ENCODE measurements around the gene PLXNA3. TPM values are rescaled to one million over a fixed set of nuclear protein-coding genes. Genes with fewer than 3 reads are reported as not detected.

Gene PLXNA3
- total RNA-seq, 1 experiment from 2014 or later = 89.3 TPM

DNA sequence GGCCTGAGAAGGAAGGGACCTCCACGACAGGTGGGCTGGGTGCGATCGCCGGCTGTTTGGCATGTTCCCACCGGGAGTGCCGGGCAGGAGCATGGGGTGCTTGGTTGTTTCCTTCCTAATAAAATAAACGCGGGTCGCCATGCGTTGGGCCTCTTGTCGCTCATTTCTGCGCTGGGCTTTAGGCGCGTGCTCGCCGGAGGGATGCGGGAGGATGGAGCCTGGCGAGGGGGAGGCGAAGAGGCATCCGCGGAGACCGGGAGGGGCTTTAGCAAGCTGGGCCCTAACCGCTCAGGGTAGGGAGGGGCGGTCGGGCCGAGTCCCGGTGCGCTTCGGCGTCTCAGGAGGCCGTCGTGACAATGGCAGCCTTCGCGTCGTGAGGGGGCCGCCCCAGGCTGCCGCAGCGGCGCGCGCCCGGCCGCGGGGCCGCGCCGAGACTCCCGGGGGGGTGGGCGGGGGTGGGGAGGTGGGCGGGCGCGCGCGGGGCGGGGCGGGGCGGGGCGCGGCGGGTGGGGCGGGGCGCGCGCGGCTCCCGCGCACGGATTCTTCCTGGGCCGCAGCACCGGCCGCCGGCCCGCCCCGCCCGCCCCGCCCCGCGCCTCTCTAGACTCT lies 21.6 kb upstream of the PLXNA3 start:
- H3K79me2 ChIP-seq (ENCODE audit: insufficient read depth, low read length) = peaks cover 29% of the 10 kb centered on the region
- ATAC-seq (peak; percentile 67), DNase-seq (ENCODE audit: low read depth, low spot score) (no peak)
- H3K36me3 ChIP-seq (ENCODE audit: control insufficient read depth in 1 of 2, insufficient read depth in 2 of 2, low read length in 2 of 2) = no peaks in the 10 kb centered on the region; a peak in 1 of 4 replicates
- H3K27ac ChIP-seq (ENCODE audit: low read depth, low read length) = peak overlapping the region; percentile 73
- peak overlapping the region in 1 of 2 experiments; percentile 63; a peak in 1 of 4 replicates for H3K4me3 ChIP-seq (replicated peaks in 1 of 2; ENCODE audit: low read depth in 1 of 2, low read length in 2 of 2)
- peaks cover 3 to 13% of the 10 kb centered on the region in 2 experiments; a peak in 2 of 4 replicates for H3K4me1 ChIP-seq (ENCODE audit: control insufficient read depth in 1 of 2, insufficient read depth in 2 of 2, low read length in 2 of 2)
- TF ChIP-seq EZH2 (IDR thresholded peaks at IDR 0.05) (no peak), CEBPB (IDR thresholded peaks at IDR 0.05; ENCODE audit: low read depth) (no peak), SP1 (IDR thresholded peaks at IDR 0.05; ENCODE audit: low read depth) (no peak), TCF7L2 (IDR thresholded peaks at IDR 0.05; ENCODE audit: borderline replicate concordance, extremely low read depth, insufficient read depth, insufficient read length) (no peak), CBX3 (IDR thresholded peaks at IDR 0.05; ENCODE audit: low read depth) (no peak), ELF1 (IDR thresholded peaks at IDR 0.05; ENCODE audit: borderline replicate concordance, low read depth) (no peak), SRF (IDR thresholded peaks at IDR 0.05; ENCODE audit: low read depth) (no peak), SIN3A (IDR thresholded peaks at IDR 0.05; ENCODE audit: low read depth) (no peak), FOSL1 (IDR thresholded peaks at IDR 0.05; ENCODE audit: low read depth) (no peak), EGR1 (IDR thresholded peaks at IDR 0.05; ENCODE audit: low read depth) (no peak), POLR2AphosphoS5 (IDR thresholded peaks at IDR 0.05; ENCODE audit: low read depth, low read length) (no peak), ZFX (IDR thresholded peaks at IDR 0.05) (no peak), ZNF274 (IDR thresholded peaks at IDR 0.05; ENCODE audit: low read depth, low read length) (no peak)
- TF ChIP-seq, protein P1, sequence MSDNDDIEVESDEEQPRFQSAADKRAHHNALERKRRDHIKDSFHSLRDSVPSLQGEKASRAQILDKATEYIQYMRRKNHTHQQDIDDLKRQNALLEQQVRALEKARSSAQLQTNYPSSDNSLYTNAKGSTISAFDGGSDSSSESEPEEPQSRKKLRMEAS (IDR thresholded peaks at IDR 0.05) = no peak
- TF ChIP-seq, protein P2, sequence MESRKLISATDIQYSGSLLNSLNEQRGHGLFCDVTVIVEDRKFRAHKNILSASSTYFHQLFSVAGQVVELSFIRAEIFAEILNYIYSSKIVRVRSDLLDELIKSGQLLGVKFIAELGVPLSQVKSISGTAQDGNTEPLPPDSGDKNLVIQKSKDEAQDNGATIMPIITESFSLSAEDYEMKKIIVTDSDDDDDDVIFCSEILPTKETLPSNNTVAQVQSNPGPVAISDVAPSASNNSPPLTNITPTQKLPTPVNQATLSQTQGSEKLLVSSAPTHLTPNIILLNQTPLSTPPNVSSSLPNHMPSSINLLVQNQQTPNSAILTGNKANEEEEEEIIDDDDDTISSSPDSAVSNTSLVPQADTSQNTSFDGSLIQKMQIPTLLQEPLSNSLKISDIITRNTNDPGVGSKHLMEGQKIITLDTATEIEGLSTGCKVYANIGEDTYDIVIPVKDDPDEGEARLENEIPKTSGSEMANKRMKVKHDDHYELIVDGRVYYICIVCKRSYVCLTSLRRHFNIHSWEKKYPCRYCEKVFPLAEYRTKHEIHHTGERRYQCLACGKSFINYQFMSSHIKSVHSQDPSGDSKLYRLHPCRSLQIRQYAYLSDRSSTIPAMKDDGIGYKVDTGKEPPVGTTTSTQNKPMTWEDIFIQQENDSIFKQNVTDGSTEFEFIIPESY (IDR thresholded peaks at IDR 0.05; ENCODE audit: extremely low read depth, insufficient replicate concordance, low read length) = no peak
- TF ChIP-seq, protein P3, sequence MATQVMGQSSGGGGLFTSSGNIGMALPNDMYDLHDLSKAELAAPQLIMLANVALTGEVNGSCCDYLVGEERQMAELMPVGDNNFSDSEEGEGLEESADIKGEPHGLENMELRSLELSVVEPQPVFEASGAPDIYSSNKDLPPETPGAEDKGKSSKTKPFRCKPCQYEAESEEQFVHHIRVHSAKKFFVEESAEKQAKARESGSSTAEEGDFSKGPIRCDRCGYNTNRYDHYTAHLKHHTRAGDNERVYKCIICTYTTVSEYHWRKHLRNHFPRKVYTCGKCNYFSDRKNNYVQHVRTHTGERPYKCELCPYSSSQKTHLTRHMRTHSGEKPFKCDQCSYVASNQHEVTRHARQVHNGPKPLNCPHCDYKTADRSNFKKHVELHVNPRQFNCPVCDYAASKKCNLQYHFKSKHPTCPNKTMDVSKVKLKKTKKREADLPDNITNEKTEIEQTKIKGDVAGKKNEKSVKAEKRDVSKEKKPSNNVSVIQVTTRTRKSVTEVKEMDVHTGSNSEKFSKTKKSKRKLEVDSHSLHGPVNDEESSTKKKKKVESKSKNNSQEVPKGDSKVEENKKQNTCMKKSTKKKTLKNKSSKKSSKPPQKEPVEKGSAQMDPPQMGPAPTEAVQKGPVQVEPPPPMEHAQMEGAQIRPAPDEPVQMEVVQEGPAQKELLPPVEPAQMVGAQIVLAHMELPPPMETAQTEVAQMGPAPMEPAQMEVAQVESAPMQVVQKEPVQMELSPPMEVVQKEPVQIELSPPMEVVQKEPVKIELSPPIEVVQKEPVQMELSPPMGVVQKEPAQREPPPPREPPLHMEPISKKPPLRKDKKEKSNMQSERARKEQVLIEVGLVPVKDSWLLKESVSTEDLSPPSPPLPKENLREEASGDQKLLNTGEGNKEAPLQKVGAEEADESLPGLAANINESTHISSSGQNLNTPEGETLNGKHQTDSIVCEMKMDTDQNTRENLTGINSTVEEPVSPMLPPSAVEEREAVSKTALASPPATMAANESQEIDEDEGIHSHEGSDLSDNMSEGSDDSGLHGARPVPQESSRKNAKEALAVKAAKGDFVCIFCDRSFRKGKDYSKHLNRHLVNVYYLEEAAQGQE (IDR thresholded peaks at IDR 0.05; ENCODE audit: low read depth) = no peak
- TF ChIP-seq, protein P4, sequence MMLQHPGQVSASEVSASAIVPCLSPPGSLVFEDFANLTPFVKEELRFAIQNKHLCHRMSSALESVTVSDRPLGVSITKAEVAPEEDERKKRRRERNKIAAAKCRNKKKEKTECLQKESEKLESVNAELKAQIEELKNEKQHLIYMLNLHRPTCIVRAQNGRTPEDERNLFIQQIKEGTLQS (IDR thresholded peaks at IDR 0.05) = no peak
- no peaks in the 10 kb centered on the region for H4K20me1 ChIP-seq (ENCODE audit: insufficient read depth)
- POLR2A ChIA-PET = no interaction called here
- intact Hi-C loops (cut with micrococcal nuclease) = no loop called here
- H3K9me3 ChIP-seq (ENCODE audit: control insufficient read depth in 1 of 2, insufficient read depth in 1 of 2, low read depth in 1 of 2, low read length in 2 of 2) = no peaks in the 10 kb centered on the region
- CTCF ChIA-PET = no interaction called here
- peak overlapping the region; percentile 77 for H3K4me2 ChIP-seq (ENCODE audit: low read length)
- H3K9me2 ChIP-seq (ENCODE audit: insufficient read depth) = no peaks in the 10 kb centered on the region
- H3K9ac ChIP-seq (ENCODE audit: low read length) = peak overlapping the region; percentile 59
- no peaks in the 10 kb centered on the region for H3K27me3 ChIP-seq (ENCODE audit: insufficient read depth, low read length)
- RAD21 ChIA-PET (ENCODE audit: low non-redundant PET in 1 of 2, low total read pairs in 2 of 2, uncharacterized antibody in 2 of 2, unreplicated experiment in 2 of 2) = no interaction called here
- no peak overlapping the region for H2AFZ ChIP-seq (ENCODE audit: low read depth, low read length, poor library complexity, severe bottlenecking)
- BruUV-seq (replicated peaks) = no TSS peak
